Measurements from ENCODE around the gene MYO18A.

GRCh38 chr17:29165800-29166506 lies 14.2 kb downstream of the MYO18A start:
- no peak for TF ChIP-seq GATA3 (IDR thresholded peaks at IDR 0.05; ENCODE audit: low read depth, low read length)
- TF ChIP-seq GATA2 (IDR thresholded peaks at IDR 0.05; ENCODE audit: low read depth, low read length) = no peak

All from SH-SY5Y (cell line).